ENCODE results near the gene DPP6. TPM values are rescaled to one million over a fixed set of nuclear protein-coding genes. Genes with fewer than 3 reads are reported as not detected.
A peak's percentile ranks its signal among the peaks of the same experiment; 100 is the strongest.

The DPP6 gene
- total RNA-seq, 1 experiment from 2014 or later: not detected

- no peak overlapping the region for H3K4me3 Mint-ChIP-seq (ENCODE audit: unreplicated experiment)
- POLR2A ChIA-PET: no interaction called here
- H3K27me3 ChIP-seq (replicated peaks; ENCODE audit: control insufficient read depth, insufficient read depth, low read length): no peaks in the 10 kb centered on the region
- no peak for DNase-seq
- peaks cover 2% of the 10 kb centered on the region for H3K27me3 Mint-ChIP-seq (ENCODE audit: insufficient read depth, unreplicated experiment)
- no peaks in the 10 kb centered on the region for H3K9me3 Mint-ChIP-seq (ENCODE audit: unreplicated experiment)
- intact Hi-C loops (cut with micrococcal nuclease; ENCODE audit: unreplicated experiment): no loop called here
- no peaks in the 10 kb centered on the region for H3K36me3 ChIP-seq (ENCODE audit: control insufficient read depth, insufficient read depth, low read length)
- TF ChIP-seq CTCF (IDR thresholded peaks at IDR 0.05; ENCODE audit: insufficient read depth in 1 of 2, low read depth in 1 of 2, low read length in 1 of 2, severe bottlenecking in 1 of 2, unreplicated experiment in 1 of 2): no peak
- H3K4me1 ChIP-seq: no peaks in the 10 kb centered on the region
- H3K9me3 ChIP-seq: no peaks in the 10 kb centered on the region
- no peaks in the 10 kb centered on the region for H3K4me1 Mint-ChIP-seq (ENCODE audit: low read depth, unreplicated experiment)
- H3K36me3 Mint-ChIP-seq (ENCODE audit: insufficient read depth, unreplicated experiment): no peaks in the 10 kb centered on the region
- no peak overlapping the region for H3K4me3 ChIP-seq (ENCODE audit: low read depth, low read length)
- no TSS peak for BruUV-seq (replicated peaks)
- CTCF ChIA-PET: no interaction called here
- H3K27ac Mint-ChIP-seq (ENCODE audit: unreplicated experiment): no peak overlapping the region
These were observed 441.4 kb downstream of the DPP6 start for GRCh38 chr7:154493594-154493993.

GRCh38 chr7:154497751-154498150, 445.6 kb downstream of the DPP6 start:
- Mint-ChIP-seq H3K36me3 (ENCODE audit: insufficient read depth, unreplicated experiment) (no peaks in the 10 kb centered on the region), H3K4me1 (ENCODE audit: low read depth, unreplicated experiment) (no peaks in the 10 kb centered on the region), H3K4me3 (ENCODE audit: unreplicated experiment) (no peak overlapping the region), H3K9me3 (ENCODE audit: unreplicated experiment) (peaks cover 10% of the 10 kb centered on the region), H3K27me3 (ENCODE audit: insufficient read depth, unreplicated experiment) (no peaks in the 10 kb centered on the region), H3K27ac (ENCODE audit: unreplicated experiment) (no peak overlapping the region)
- Histone ChIP-seq H3K9me3 (0 out of 2 replicates have a peak, but pooled peaks cover 3% of the 10 kb centered on the region), H3K4me1 (no peaks in the 10 kb centered on the region), H3K27me3 (replicated peaks; ENCODE audit: control insufficient read depth, insufficient read depth, low read length) (no peaks in the 10 kb centered on the region), H3K4me3 (ENCODE audit: low read depth, low read length) (no peak overlapping the region), H3K36me3 (ENCODE audit: control insufficient read depth, insufficient read depth, low read length) (no peaks in the 10 kb centered on the region)
- intact Hi-C loops (cut with micrococcal nuclease; ENCODE audit: unreplicated experiment): no loop called here
- CTCF ChIA-PET: no interaction called here
- no peak for DNase-seq
- POLR2A ChIA-PET: no interaction called here
- no peak for TF ChIP-seq CTCF (IDR thresholded peaks at IDR 0.05; ENCODE audit: insufficient read depth in 1 of 2, low read depth in 1 of 2, low read length in 1 of 2, severe bottlenecking in 1 of 2, unreplicated experiment in 1 of 2)
- no TSS peak for BruUV-seq (replicated peaks)

GRCh38 chr7:154503962-154504550, 451.9 kb downstream of the DPP6 start:
- Mint-ChIP-seq H3K27me3 (ENCODE audit: insufficient read depth, unreplicated experiment) (no peaks in the 10 kb centered on the region), H3K9me3 (ENCODE audit: unreplicated experiment) (peaks cover 10% of the 10 kb centered on the region), H3K4me1 (ENCODE audit: low read depth, unreplicated experiment) (no peaks in the 10 kb centered on the region), H3K36me3 (ENCODE audit: insufficient read depth, unreplicated experiment) (no peaks in the 10 kb centered on the region), H3K27ac (ENCODE audit: unreplicated experiment) (no peak overlapping the region), H3K4me3 (ENCODE audit: unreplicated experiment) (no peak overlapping the region)
- Histone ChIP-seq H3K4me3 (ENCODE audit: low read depth, low read length) (no peak overlapping the region), H3K27me3 (replicated peaks; ENCODE audit: control insufficient read depth, insufficient read depth, low read length) (no peaks in the 10 kb centered on the region), H3K4me1 (no peaks in the 10 kb centered on the region), H3K36me3 (ENCODE audit: control insufficient read depth, insufficient read depth, low read length) (no peaks in the 10 kb centered on the region), H3K9me3 (0 out of 2 replicates have a peak, but pooled peaks cover 3% of the 10 kb centered on the region)
- TF ChIP-seq CTCF (IDR thresholded peaks at IDR 0.05; ENCODE audit: insufficient read depth in 1 of 2, low read depth in 1 of 2, low read length in 1 of 2, severe bottlenecking in 1 of 2, unreplicated experiment in 1 of 2): peak; percentile 30 to 59
- no TSS peak for BruUV-seq (replicated peaks)
- DNase-seq: peak in 1 of 2 experiments; percentile 15
- CTCF ChIA-PET: no interaction called here
- intact Hi-C loops (cut with micrococcal nuclease; ENCODE audit: unreplicated experiment): no loop called here
- POLR2A ChIA-PET: no interaction called here

All from Caco-2 (cell line).